ENCODE data around the gene NUBPL.

GRCh38 chr14:31752867-31753661 is 191.9 kb downstream of the NUBPL start:
- no peak for TF ChIP-seq CTCF (conservative IDR thresholded peaks at IDR 0.05 in 1 of 2, IDR thresholded peaks at IDR 0.05 in 1 of 2; ENCODE audit: extremely low read depth in 1 of 2, insufficient read depth in 1 of 2, low read depth in 1 of 2, low read length in 2 of 2)
- TF ChIP-seq EZH2 (IDR thresholded peaks at IDR 0.05; ENCODE audit: borderline replicate concordance, low read length), result no peak

Data from mammary epithelial cell (primary cell).